Measurements from ENCODE around the gene XRCC3.

The XRCC3 gene

GRCh38 chr14:103684871-103685270 lies 30.4 kb downstream of the XRCC3 start:
- Histone ChIP-seq H3K4me3 (ENCODE audit: low read depth in 1 of 2, low read length in 2 of 2) (no peak overlapping the region), H3K27me3 (ENCODE audit: control insufficient read depth in 1 of 2, insufficient read depth in 2 of 2, low read length in 2 of 2) (no peaks in the 10 kb centered on the region), H3K36me3 (ENCODE audit: insufficient read depth, low read length) (peaks cover 58% of the 10 kb centered on the region), H3K27ac (ENCODE audit: low read depth, low read length) (no peak overlapping the region), H3K9ac (ENCODE audit: low read length) (no peak overlapping the region), H3K9me3 (ENCODE audit: low read length) (no peaks in the 10 kb centered on the region), H3K4me1 (ENCODE audit: insufficient read depth, low read length) (peaks cover 5% of the 10 kb centered on the region)

DNA sequence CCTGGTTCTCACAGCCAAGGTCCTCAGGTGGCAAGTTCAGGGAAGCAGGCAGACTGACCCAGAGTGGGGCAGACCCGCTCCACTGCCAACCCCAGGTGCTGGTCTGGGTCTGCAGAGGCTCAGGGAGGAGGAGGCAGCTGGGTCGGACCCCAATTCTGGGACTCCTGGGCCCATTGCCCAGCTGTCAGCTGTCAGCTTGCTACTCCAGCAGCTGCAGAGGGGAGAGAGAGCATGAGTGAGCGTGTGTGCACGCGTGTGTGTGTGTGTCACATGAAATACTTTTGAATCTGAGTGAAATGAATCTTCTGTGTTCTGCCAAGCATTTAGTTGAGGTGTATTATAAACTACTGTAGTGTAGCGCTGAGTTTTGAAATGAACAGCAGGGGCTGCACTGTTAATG lies 30.8 kb downstream of the XRCC3 start:
- Histone ChIP-seq H3K36me3 (ENCODE audit: insufficient read depth, low read length) (peaks cover 62% of the 10 kb centered on the region), H3K27ac (ENCODE audit: low read depth, low read length) (no peak overlapping the region), H3K9ac (ENCODE audit: low read length) (no peak overlapping the region), H3K27me3 (ENCODE audit: control insufficient read depth in 1 of 2, insufficient read depth in 2 of 2, low read length in 2 of 2) (no peaks in the 10 kb centered on the region), H3K4me1 (ENCODE audit: insufficient read depth, low read length) (peaks cover 4% of the 10 kb centered on the region), H3K9me3 (ENCODE audit: low read length) (no peaks in the 10 kb centered on the region), H3K4me3 (ENCODE audit: low read depth in 1 of 2, low read length in 2 of 2) (no peak overlapping the region)

GRCh38 chr14:103683139-103683538 lies 32.1 kb downstream of the XRCC3 start:
- Histone ChIP-seq H3K4me3 (ENCODE audit: low read depth in 1 of 2, low read length in 2 of 2) (no peak overlapping the region), H3K9me3 (ENCODE audit: low read length) (no peaks in the 10 kb centered on the region), H3K9ac (ENCODE audit: low read length) (no peak overlapping the region), H3K27ac (ENCODE audit: low read depth, low read length) (no peak overlapping the region), H3K27me3 (ENCODE audit: control insufficient read depth in 1 of 2, insufficient read depth in 2 of 2, low read length in 2 of 2) (no peaks in the 10 kb centered on the region), H3K4me1 (ENCODE audit: insufficient read depth, low read length) (no peaks in the 10 kb centered on the region), H3K36me3 (ENCODE audit: insufficient read depth, low read length) (peaks cover 75% of the 10 kb centered on the region)

DNA sequence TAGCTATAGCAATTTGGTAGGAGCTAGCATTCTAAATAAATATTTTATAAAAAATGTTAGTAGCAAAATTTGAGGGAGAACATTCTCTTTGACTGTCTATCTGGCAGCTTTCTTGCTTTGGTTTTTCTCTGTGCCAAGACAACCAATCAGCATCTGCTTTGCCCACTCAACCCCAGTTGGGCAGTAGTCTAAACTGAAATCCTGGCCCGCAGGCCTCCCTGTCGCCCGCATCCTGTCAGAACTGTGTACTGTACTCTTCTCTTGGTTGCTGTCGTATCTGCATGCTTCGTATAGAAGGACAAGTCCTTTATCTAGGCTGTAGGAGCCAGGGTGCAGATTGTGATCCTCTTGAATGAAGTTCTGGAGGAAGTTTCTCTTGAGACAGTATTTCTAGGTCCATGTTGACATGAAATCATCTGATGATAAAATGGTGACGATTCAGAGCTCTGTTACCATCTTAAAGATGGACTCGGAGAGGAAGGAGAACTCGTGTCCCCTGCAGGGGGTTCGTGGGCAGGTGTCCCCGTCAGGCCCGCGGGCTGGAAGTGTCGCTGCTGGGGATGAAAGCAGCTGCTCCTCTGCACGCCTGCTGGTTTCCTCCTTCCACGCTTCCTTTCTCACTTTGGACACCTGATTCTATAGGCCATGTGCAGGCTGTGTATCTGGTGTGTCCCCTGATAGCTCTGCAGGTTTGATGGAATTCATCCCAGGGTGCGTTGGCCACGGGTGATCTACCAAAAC lies 34.6 kb downstream of the XRCC3 start:
- Histone ChIP-seq H3K27ac (ENCODE audit: low read depth, low read length) (no peak overlapping the region), H3K4me1 (ENCODE audit: insufficient read depth, low read length) (no peaks in the 10 kb centered on the region), H3K36me3 (ENCODE audit: insufficient read depth, low read length) (peaks cover 79% of the 10 kb centered on the region), H3K4me3 (ENCODE audit: low read depth in 1 of 2, low read length in 2 of 2) (no peak overlapping the region), H3K9me3 (ENCODE audit: low read length) (no peaks in the 10 kb centered on the region), H3K9ac (ENCODE audit: low read length) (no peak overlapping the region), H3K27me3 (ENCODE audit: control insufficient read depth in 1 of 2, insufficient read depth in 2 of 2, low read length in 2 of 2) (no peaks in the 10 kb centered on the region)

DNA sequence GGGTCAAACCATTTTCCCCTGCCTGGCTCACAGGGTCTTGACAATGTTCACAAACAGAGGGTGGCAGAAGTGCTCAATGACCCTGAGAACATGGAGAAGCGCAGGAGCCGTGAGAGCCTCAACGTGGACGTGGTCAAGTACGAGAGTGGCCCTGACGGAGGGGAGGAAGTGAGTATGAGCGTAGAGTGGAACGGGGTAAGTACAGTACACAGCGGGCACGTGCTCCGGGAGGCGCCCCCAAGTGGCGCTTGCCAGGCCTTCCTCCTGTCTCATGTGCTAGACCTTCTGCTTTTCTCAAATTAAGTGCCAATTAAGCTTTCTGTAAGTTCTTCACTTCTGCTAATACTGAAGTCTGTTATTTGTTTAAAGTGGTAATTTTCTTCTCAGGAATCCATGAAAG lies 35.9 kb downstream of the XRCC3 start:
- no peaks in the 10 kb centered on the region for H3K9me3 ChIP-seq (ENCODE audit: low read length)
- H3K9ac ChIP-seq (ENCODE audit: low read length), result no peak overlapping the region
- H3K4me3 ChIP-seq (ENCODE audit: low read depth in 1 of 2, low read length in 2 of 2), result no peak overlapping the region
- no peaks in the 10 kb centered on the region for H3K4me1 ChIP-seq (ENCODE audit: insufficient read depth, low read length)
- H3K27ac ChIP-seq (ENCODE audit: low read depth, low read length), result no peak overlapping the region
- H3K36me3 ChIP-seq (ENCODE audit: insufficient read depth, low read length), result peaks cover 84% of the 10 kb centered on the region
- H3K27me3 ChIP-seq (ENCODE audit: control insufficient read depth in 1 of 2, insufficient read depth in 2 of 2, low read length in 2 of 2), result no peaks in the 10 kb centered on the region

- no peak overlapping the region for H3K9ac ChIP-seq (ENCODE audit: low read length)
- H3K27me3 ChIP-seq (ENCODE audit: control insufficient read depth in 1 of 2, insufficient read depth in 2 of 2, low read length in 2 of 2), result no peaks in the 10 kb centered on the region
- H3K4me1 ChIP-seq (ENCODE audit: insufficient read depth, low read length), result no peaks in the 10 kb centered on the region
- H3K27ac ChIP-seq (ENCODE audit: low read depth, low read length), result no peak overlapping the region
- H3K36me3 ChIP-seq (ENCODE audit: insufficient read depth, low read length), result peaks cover 88% of the 10 kb centered on the region
- no peaks in the 10 kb centered on the region for H3K9me3 ChIP-seq (ENCODE audit: low read length)
- no peak overlapping the region for H3K4me3 ChIP-seq (ENCODE audit: low read depth in 1 of 2, low read length in 2 of 2)
Measured at GRCh38 chr14:103676881-103677675, 38.2 kb downstream of the XRCC3 start.

GRCh38 chr14:103675957-103676356 lies 39.3 kb downstream of the XRCC3 start:
- no peaks in the 10 kb centered on the region for H3K27me3 ChIP-seq (ENCODE audit: control insufficient read depth in 1 of 2, insufficient read depth in 2 of 2, low read length in 2 of 2)
- H3K9ac ChIP-seq (ENCODE audit: low read length), result no peak overlapping the region
- peaks cover 90% of the 10 kb centered on the region for H3K36me3 ChIP-seq (ENCODE audit: insufficient read depth, low read length)

DNA sequence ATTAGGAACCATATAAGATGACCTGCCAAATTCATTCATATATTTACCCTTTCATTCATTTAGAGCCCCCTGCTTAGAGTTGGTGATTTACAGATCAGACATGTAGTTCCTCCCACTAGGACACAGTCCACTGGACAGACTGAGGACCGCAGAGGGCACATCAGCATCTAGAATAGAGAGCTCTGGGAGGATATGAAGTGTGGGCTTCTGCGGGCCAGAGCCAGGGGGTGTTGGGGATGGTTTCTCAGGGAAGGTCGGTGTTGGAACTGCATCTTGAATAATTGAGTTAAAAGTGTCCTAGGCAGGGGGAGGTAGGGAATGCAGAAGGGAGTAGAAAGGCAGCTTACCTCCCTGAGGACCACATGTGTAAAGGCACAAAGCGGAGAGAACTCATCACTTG lies 43.3 kb downstream of the XRCC3 start:
- Histone ChIP-seq H3K9me3 (ENCODE audit: low read length) (no peaks in the 10 kb centered on the region), H3K36me3 (ENCODE audit: insufficient read depth, low read length) (peaks cover 75% of the 10 kb centered on the region), H3K4me1 (ENCODE audit: insufficient read depth, low read length) (no peaks in the 10 kb centered on the region), H3K9ac (ENCODE audit: low read length) (no peak overlapping the region), H3K4me3 (ENCODE audit: low read depth in 1 of 2, low read length in 2 of 2) (no peak overlapping the region), H3K27ac (ENCODE audit: low read depth, low read length) (no peak overlapping the region), H3K27me3 (ENCODE audit: control insufficient read depth in 1 of 2, insufficient read depth in 2 of 2, low read length in 2 of 2) (no peaks in the 10 kb centered on the region)

More at GRCh38 chr14:103675957-103676356, 39.3 kb downstream of the XRCC3 start:
- Histone ChIP-seq H3K9me3 (ENCODE audit: low read length) (no peaks in the 10 kb centered on the region), H3K4me1 (ENCODE audit: insufficient read depth, low read length) (no peaks in the 10 kb centered on the region), H3K27ac (ENCODE audit: low read depth, low read length) (no peak overlapping the region), H3K4me3 (ENCODE audit: low read depth in 1 of 2, low read length in 2 of 2) (no peak overlapping the region)

DNA sequence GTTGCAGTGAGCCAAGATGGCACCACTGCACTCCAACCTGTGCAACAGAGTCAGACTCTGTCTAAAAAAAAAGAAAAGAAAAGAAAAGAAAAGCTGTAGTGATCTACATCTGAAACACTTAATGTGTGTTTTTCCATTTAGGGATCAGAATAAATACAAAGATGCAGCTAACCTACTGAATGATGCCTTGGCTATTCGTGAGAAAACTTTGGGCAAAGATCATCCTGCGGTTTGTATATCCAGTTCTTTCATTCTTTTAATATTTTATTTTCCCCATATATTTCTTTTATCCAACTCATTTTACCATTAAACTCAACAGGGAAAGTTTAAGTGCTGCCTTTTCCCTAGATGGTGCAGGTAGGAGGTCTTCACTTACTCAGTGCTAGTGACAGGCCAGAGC lies 45.9 kb downstream of the XRCC3 start:
- Histone ChIP-seq H3K36me3 (ENCODE audit: insufficient read depth, low read length) (peaks cover 62% of the 10 kb centered on the region), H3K4me3 (ENCODE audit: low read depth in 1 of 2, low read length in 2 of 2) (no peak overlapping the region), H3K27ac (ENCODE audit: low read depth, low read length) (no peak overlapping the region), H3K4me1 (ENCODE audit: insufficient read depth, low read length) (no peaks in the 10 kb centered on the region), H3K27me3 (ENCODE audit: control insufficient read depth in 1 of 2, insufficient read depth in 2 of 2, low read length in 2 of 2) (no peaks in the 10 kb centered on the region), H3K9me3 (ENCODE audit: low read length) (no peaks in the 10 kb centered on the region), H3K9ac (ENCODE audit: low read length) (no peak overlapping the region)

DNA sequence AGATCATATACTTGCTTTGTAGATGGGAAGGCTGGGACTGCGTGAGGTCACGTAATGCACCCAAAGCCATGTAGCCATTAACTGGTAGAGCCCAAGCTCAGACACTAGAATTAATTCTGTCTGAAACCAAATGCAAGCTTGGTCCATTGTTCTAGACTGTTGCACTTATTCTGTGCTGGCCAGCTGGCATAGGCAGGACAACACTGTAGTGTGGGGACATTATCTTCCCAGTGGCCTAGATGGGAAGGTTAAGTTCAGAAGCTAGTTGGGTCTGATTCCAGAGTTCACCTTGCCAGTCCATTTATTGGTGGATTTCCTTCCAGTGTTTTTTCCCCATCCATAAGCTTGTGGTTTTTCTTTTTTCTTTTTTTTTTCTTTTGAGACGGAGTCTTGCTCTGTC lies 47.1 kb downstream of the XRCC3 start:
- no peak overlapping the region for H3K4me3 ChIP-seq (ENCODE audit: low read depth in 1 of 2, low read length in 2 of 2)

DNA sequence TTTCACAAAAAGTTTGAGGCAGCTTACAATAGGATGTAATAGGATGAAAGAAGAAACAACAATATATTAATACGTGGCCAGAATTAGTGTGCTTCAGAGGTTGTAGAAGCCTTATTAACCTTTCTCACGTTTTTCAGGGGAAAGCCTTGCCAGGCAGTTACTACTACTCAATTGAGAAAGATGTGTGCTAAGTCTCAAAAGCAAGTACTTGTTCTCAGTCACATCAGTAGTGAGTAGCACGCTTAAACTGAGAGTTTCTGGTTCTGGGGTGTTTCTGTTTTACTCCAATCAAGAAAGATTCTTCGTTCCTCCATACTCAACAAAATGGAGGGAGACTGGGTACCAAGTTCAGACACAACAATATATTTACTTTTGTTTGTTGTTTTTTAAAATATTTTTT lies 47.6 kb downstream of the XRCC3 start:
- Histone ChIP-seq H3K27ac (ENCODE audit: low read depth, low read length) (no peak overlapping the region), H3K27me3 (ENCODE audit: control insufficient read depth in 1 of 2, insufficient read depth in 2 of 2, low read length in 2 of 2) (no peaks in the 10 kb centered on the region), H3K36me3 (ENCODE audit: insufficient read depth, low read length) (peaks cover 60% of the 10 kb centered on the region), H3K4me1 (ENCODE audit: insufficient read depth, low read length) (no peaks in the 10 kb centered on the region), H3K4me3 (ENCODE audit: low read depth in 1 of 2, low read length in 2 of 2) (no peak overlapping the region), H3K9me3 (ENCODE audit: low read length) (no peaks in the 10 kb centered on the region), H3K9ac (ENCODE audit: low read length) (no peak overlapping the region)

More for the DNA sequence above, 47.1 kb downstream of the XRCC3 start:
- no peaks in the 10 kb centered on the region for H3K4me1 ChIP-seq (ENCODE audit: insufficient read depth, low read length)
- peaks cover 62% of the 10 kb centered on the region for H3K36me3 ChIP-seq (ENCODE audit: insufficient read depth, low read length)
- no peak overlapping the region for H3K27ac ChIP-seq (ENCODE audit: low read depth, low read length)
- H3K9me3 ChIP-seq (ENCODE audit: low read length), result no peaks in the 10 kb centered on the region
- no peak overlapping the region for H3K9ac ChIP-seq (ENCODE audit: low read length)
- H3K27me3 ChIP-seq (ENCODE audit: control insufficient read depth in 1 of 2, insufficient read depth in 2 of 2, low read length in 2 of 2), result no peaks in the 10 kb centered on the region
